Liver (tissue), 3 donors: ENCODE measurements around the gene ATP6V1G2.

Experiments
- ATF3 ChIP-seq: IDR thresholded peaks from 2 replicates; pipeline ENCODE4 v1.6.1; 2016; ENCODE audit warnings: antibody characterized with exemption
- CTCF ChIP-seq: fragments of 150-350 bp; IDR thresholded peaks from 2 replicates; pipeline ENCODE4 v1.5.1; 2017; ENCODE audit warnings: improper control_type of control experiment, low read depth, low read length; ENCODE audit not compliant: missing input control
- EGR1 ChIP-seq, 2 donors: IDR thresholded peaks; 2 replicates each; pipeline ENCODE4 v1.6.1; 2016 to 2018; ENCODE audit warnings: antibody characterized with exemption in 2 of 2, low read depth in 2 of 2
- FOXA1 ChIP-seq: IDR thresholded peaks from 2 replicates; pipeline ENCODE4 v1.6.1; 2016; ENCODE audit warnings: antibody characterized with exemption
- GABPA ChIP-seq, 2 donors: IDR thresholded peaks in 1 of 2; conservative IDR thresholded peaks in 1 of 2; 2 replicates each; pipeline ENCODE4 v1.6.1; 2016; ENCODE audit warnings: antibody characterized with exemption in 2 of 2, mild to moderate bottlenecking in 1 of 2, moderate library complexity in 1 of 2
- JUND ChIP-seq, 2 donors: IDR thresholded peaks; 2 replicates each; pipeline ENCODE4 v1.6.1; 2016; ENCODE audit warnings: antibody characterized with exemption in 2 of 2
- MAX ChIP-seq: IDR thresholded peaks from 2 replicates; pipeline ENCODE4 v1.6.1; 2016; ENCODE audit warnings: antibody characterized with exemption
- RAD21 ChIP-seq, 2 donors: IDR thresholded peaks; 2 replicates each; pipeline ENCODE4 v1.6.1; 2016; ENCODE audit warnings: antibody characterized with exemption in 2 of 2, mild to moderate bottlenecking in 2 of 2
- REST ChIP-seq: IDR thresholded peaks from 2 replicates; pipeline ENCODE4 v1.6.1; 2016; ENCODE audit warnings: antibody characterized with exemption, mild to moderate bottlenecking
- RXRA ChIP-seq, 2 donors: IDR thresholded peaks; 2 replicates each; pipeline ENCODE4 v1.6.1; 2017 to 2018; ENCODE audit warnings: antibody characterized with exemption in 2 of 2, mild to moderate bottlenecking in 1 of 2
- SP1 ChIP-seq: IDR thresholded peaks from 2 replicates; pipeline ENCODE4 v1.6.1; 2018; ENCODE audit warnings: antibody characterized with exemption, mild to moderate bottlenecking
- TAF1 ChIP-seq: conservative IDR thresholded peaks from 2 replicates; pipeline ENCODE4 v1.6.1; 2016; ENCODE audit warnings: antibody characterized with exemption, mild to moderate bottlenecking
- YY1 ChIP-seq: IDR thresholded peaks from 2 replicates; pipeline ENCODE4 v1.6.1; 2016; ENCODE audit warnings: antibody characterized with exemption, mild to moderate bottlenecking
- ZBTB33 ChIP-seq: IDR thresholded peaks from 2 replicates; pipeline ENCODE4 v1.6.1; 2016; ENCODE audit warnings: antibody characterized with exemption
- donor health status: healthy.
- donor health status: healthy.

- TF ChIP-seq ZBTB33: no peak
- TF ChIP-seq GABPA (IDR thresholded peaks at IDR 0.05 in 1 of 2, conservative IDR thresholded peaks at IDR 0.05 in 1 of 2): no peak
- no peak for TF ChIP-seq CTCF
- TF ChIP-seq MAX: no peak
- no peak for TF ChIP-seq FOXA1
- TF ChIP-seq YY1: no peak
- no peak for TF ChIP-seq EGR1 (IDR thresholded peaks at IDR 0.05; ENCODE audit: low read depth in 2 of 2)
- no peak for TF ChIP-seq SP1
- TF ChIP-seq ATF3: no peak
- no peak for TF ChIP-seq RXRA (IDR thresholded peaks at IDR 0.05)
- no peak for TF ChIP-seq JUND (IDR thresholded peaks at IDR 0.05)
- TF ChIP-seq TAF1: no peak
- TF ChIP-seq RAD21 (IDR thresholded peaks at IDR 0.05): no peak
- TF ChIP-seq REST: no peak
These were observed 1.7 kb downstream of the ATP6V1G2 start for GRCh38 chr6:31544676-31545075.
